A549 (cell line): ENCODE data around the gene IDS. TPM values are rescaled to one million over a fixed set of nuclear protein-coding genes. Genes with fewer than 3 reads are reported as not detected.

Experiments used
- ATAC-seq, 2 experiments: fragments of 200-7000 bp in 1 of 2; fragments of >200 bp in 1 of 2; cut with Nextera tagmentation in 1 of 2; cut with Tn5 transposase in 1 of 2; 3 replicates each; pipeline versions ENCODE4 v1.8.0 to v1.9.1; 2018 to 2020; ENCODE audit warnings: mild to moderate bottlenecking in 1 of 2, moderate library complexity in 1 of 2
- CTCF ChIA-PET: fragments of 300-600 bp; sonication (Branson Sonifier 250); formaldehyde crosslinking; extraction: SDS; loops from one replicate; lab custom pipeline; 2021; ENCODE audit warnings: antibody characterized with exemption, inconsistent platforms; lab: Yijun Ruan, JAX
- POLR2A ChIA-PET: fragments of 350-600 bp; formaldehyde crosslinking; extraction: SDS; loops from one replicate; lab custom pipeline; 2021; ENCODE audit warnings: antibody characterized with exemption, inconsistent platforms; lab: Yijun Ruan, JAX
- DNase-seq, 2 experiments: peaks; one replicate each; pipeline versions ENCODE4 v3.0.0 to v3.0.0-alpha.2; 2011 to 2016; ENCODE audit warnings: low read depth in 1 of 2, low spot score in 1 of 2
- FAIRE-seq: peaks from 2 replicates; lab custom pipeline; 2011; peaks lifted over from hg19 to GRCh38; lab: Jason Lieb, UNC
- H3K27ac ChIP-seq, 2 experiments: fragments of >200 bp; sonication (Bioruptor Twin); formaldehyde crosslinking; 3 replicates each; pipeline ENCODE4 v1.5.1; 2016 to 2017
- H3K4me1 ChIP-seq: fragments of >200 bp; sonication (Bioruptor Twin); formaldehyde crosslinking; 3 replicates; pipeline ENCODE4 v1.6.1; 2016
- H3K4me2 ChIP-seq: fragments of >200 bp; sonication (Bioruptor Twin); formaldehyde crosslinking; 3 replicates; pipeline ENCODE4 v1.6.1; 2016
- H3K4me3 ChIP-seq: fragments of >200 bp; sonication (Bioruptor Twin); formaldehyde crosslinking; 3 replicates; pipeline ENCODE4 v1.5.1; 2016
- H3K9me3 ChIP-seq: fragments of >200 bp; sonication (Bioruptor Twin); formaldehyde crosslinking; 3 replicates; pipeline ENCODE4 v1.6.1; 2016
- CBX2 ChIP-seq: fragments of 200-600 bp; sonication (generic); IDR thresholded peaks from 2 replicates; pipeline ENCODE4 v1.6.1; 2016; ENCODE audit warnings: low read depth, mild to moderate bottlenecking, borderline replicate concordance
- CBX8 ChIP-seq: fragments of 200-600 bp; sonication (generic); IDR thresholded peaks from 2 replicates; pipeline ENCODE4 v1.6.1; 2016
- CHD2 ChIP-seq: fragments of 150-350 bp; IDR thresholded peaks from 2 replicates; pipeline ENCODE4 v1.6.1; 2014; ENCODE audit warnings: low read length; ENCODE audit not compliant: partially characterized antibody
- CHD4 ChIP-seq: fragments of 200-600 bp; sonication (generic); IDR thresholded peaks from 2 replicates; pipeline ENCODE4 v1.6.1; 2016; ENCODE audit warnings: antibody characterized with exemption, mild to moderate bottlenecking, borderline replicate concordance
- CTCF ChIP-seq: fragments of >200 bp; sonication (Bioruptor Twin); formaldehyde crosslinking; IDR thresholded peaks from 3 replicates; pipeline ENCODE4 v1.5.1; 2016
- ESRRA ChIP-seq: fragments of 150-350 bp; IDR thresholded peaks from 2 replicates; pipeline ENCODE4 v1.6.1; 2014; ENCODE audit warnings: mild to moderate bottlenecking, low read length, borderline replicate concordance
- FOSB ChIP-seq: fragments of 250-450 bp; sonication (Bioruptor Pico); IDR thresholded peaks from 2 replicates; pipeline ENCODE4 v1.5.0; 2020; ENCODE audit warnings: mild to moderate bottlenecking, moderate library complexity
- FOSL2 ChIP-seq, 2 experiments: fragments of 450-650 bp in 1 of 2; fragments of >200 bp in 1 of 2; sonication (Bioruptor Twin) in 1 of 2; formaldehyde crosslinking; IDR thresholded peaks; 2 replicates each; pipeline versions ENCODE4 v1.5.0 to v1.6.1; 2016 to 2020; ENCODE audit warnings: mild to moderate bottlenecking in 1 of 2, moderate library complexity in 1 of 2
- HEYL ChIP-seq: fragments of 250-450 bp; sonication (Bioruptor Pico); IDR thresholded peaks from 2 replicates; pipeline ENCODE4 v1.8.0; 2021; ENCODE audit warnings: mild to moderate bottlenecking, moderate library complexity
- HOXA7 ChIP-seq: fragments of 250-450 bp; sonication (Bioruptor Pico); IDR thresholded peaks from 2 replicates; pipeline ENCODE4 v1.5.0; 2020; ENCODE audit warnings: mild to moderate bottlenecking, moderate library complexity
- JUN ChIP-seq, 2 experiments: fragments of >200 bp; sonication (Bioruptor Twin); formaldehyde crosslinking; IDR thresholded peaks; 2 replicates in 1 of 2; 3 replicates in 1 of 2; pipeline ENCODE4 v1.6.1; 2016 to 2017
- JUNB ChIP-seq: fragments of >200 bp; sonication (Bioruptor Twin); formaldehyde crosslinking; IDR thresholded peaks from 2 replicates; pipeline ENCODE4 v1.6.1; 2016
- MAFK ChIP-seq: fragments of 450-650 bp; IDR thresholded peaks from 2 replicates; pipeline ENCODE4 v1.6.1; 2014; ENCODE audit not compliant: partially characterized antibody
- NPAS2 ChIP-seq: fragments of 250-450 bp; sonication (Bioruptor Pico); IDR thresholded peaks from 2 replicates; pipeline ENCODE4 v1.8.0; 2022; ENCODE audit warnings: mild to moderate bottlenecking, moderate library complexity, borderline replicate concordance
- NR3C1 ChIP-seq: fragments of >200 bp; sonication (Bioruptor Twin); formaldehyde crosslinking; IDR thresholded peaks from 3 replicates; pipeline ENCODE4 v1.6.1; 2017
- PBX3 ChIP-seq: IDR thresholded peaks from 2 replicates; pipeline ENCODE4 v1.6.1; 2012
- PHF8 ChIP-seq: fragments of 200-600 bp; sonication (generic); IDR thresholded peaks from 2 replicates; pipeline ENCODE4 v1.6.1; 2016; ENCODE audit warnings: low read depth, mild to moderate bottlenecking, antibody characterized with exemption, moderate library complexity, borderline replicate concordance
- RAD21 ChIP-seq, 2 experiments: fragments of >200 bp in 1 of 2; sonication (Bioruptor Twin) in 1 of 2; formaldehyde crosslinking in 1 of 2; IDR thresholded peaks in 1 of 2; conservative IDR thresholded peaks in 1 of 2; 2 replicates in 1 of 2; 3 replicates in 1 of 2; pipeline ENCODE4 v1.6.1; 2012 to 2018; ENCODE audit warnings: inconsistent platforms in 1 of 2
- RCOR1 ChIP-seq: fragments of 150-350 bp; IDR thresholded peaks from 2 replicates; pipeline ENCODE4 v1.6.1; 2014; ENCODE audit warnings: antibody characterized with exemption, low read length, low read depth
- SREBF2 ChIP-seq: fragments of 450-650 bp; IDR thresholded peaks from 2 replicates; pipeline ENCODE4 v1.6.1; 2014; ENCODE audit warnings: mild to moderate bottlenecking, moderate library complexity
- TP53 ChIP-seq: fragments of 250-450 bp; sonication (Bioruptor Pico); IDR thresholded peaks from 2 replicates; pipeline ENCODE4 v1.5.0; 2021; ENCODE audit warnings: mild to moderate bottlenecking, moderate library complexity
- ZSCAN20 ChIP-seq: fragments of 250-450 bp; sonication (Bioruptor Pico); IDR thresholded peaks from 2 replicates; pipeline ENCODE4 v1.8.0; 2022; ENCODE audit warnings: mild to moderate bottlenecking, moderate library complexity
- WGBS: methylation state at CpG from one replicate; pipeline ENCODE4 v1.1.6; 2017; ENCODE audit errors: missing lambda C conversion rate; 5-methylcytosine and 5-hydroxymethylcytosine counted together
- polyA plus RNA-seq, 4 experiments: library from polyadenylated mRNA; depleted of rRNA in 3 of 4; stranded (reverse); fragments of >200 nt; fragmentation: RNase III in 1 of 4; extraction: RNeasy Plus Mini Kit Qiagen cat#74134 plus additional on column Dnase treatment in 1 of 4; gene quantifications; 2 replicates in 3 of 4; 3 replicates in 1 of 4; pipeline ENCODE4 v1.2.3, GENCODE V29; 2011 to 2017
- TF ChIP-seq, protein P1 (sequence below): fragments of 200-600 bp; sonication (generic); IDR thresholded peaks from 2 replicates; pipeline ENCODE4 v1.6.1; 2016; ENCODE audit warnings: antibody characterized with exemption, mild to moderate bottlenecking, moderate library complexity
- TF ChIP-seq, protein P2 (sequence below): IDR thresholded peaks from 2 replicates; pipeline ENCODE4 v1.6.1; 2012
- TF ChIP-seq, protein P3 (sequence below): fragments of 450-650 bp; IDR thresholded peaks from 2 replicates; pipeline ENCODE4 v1.6.1; 2014; ENCODE audit warnings: antibody characterized with exemption
- TF ChIP-seq, protein P4 (sequence below): fragments of >200 bp; sonication (Bioruptor Twin); formaldehyde crosslinking; IDR thresholded peaks from 3 replicates; pipeline ENCODE4 v1.6.1; 2016

IDS gene
- polyA plus RNA-seq, 2 of the 4 experiments (the other 2 are of a cell fraction): 40.6 to 120 TPM

GRCh38 chrX:149453906-149454822 is 50.9 kb downstream of the IDS start (continued):
- TF ChIP-seq, protein P1, sequence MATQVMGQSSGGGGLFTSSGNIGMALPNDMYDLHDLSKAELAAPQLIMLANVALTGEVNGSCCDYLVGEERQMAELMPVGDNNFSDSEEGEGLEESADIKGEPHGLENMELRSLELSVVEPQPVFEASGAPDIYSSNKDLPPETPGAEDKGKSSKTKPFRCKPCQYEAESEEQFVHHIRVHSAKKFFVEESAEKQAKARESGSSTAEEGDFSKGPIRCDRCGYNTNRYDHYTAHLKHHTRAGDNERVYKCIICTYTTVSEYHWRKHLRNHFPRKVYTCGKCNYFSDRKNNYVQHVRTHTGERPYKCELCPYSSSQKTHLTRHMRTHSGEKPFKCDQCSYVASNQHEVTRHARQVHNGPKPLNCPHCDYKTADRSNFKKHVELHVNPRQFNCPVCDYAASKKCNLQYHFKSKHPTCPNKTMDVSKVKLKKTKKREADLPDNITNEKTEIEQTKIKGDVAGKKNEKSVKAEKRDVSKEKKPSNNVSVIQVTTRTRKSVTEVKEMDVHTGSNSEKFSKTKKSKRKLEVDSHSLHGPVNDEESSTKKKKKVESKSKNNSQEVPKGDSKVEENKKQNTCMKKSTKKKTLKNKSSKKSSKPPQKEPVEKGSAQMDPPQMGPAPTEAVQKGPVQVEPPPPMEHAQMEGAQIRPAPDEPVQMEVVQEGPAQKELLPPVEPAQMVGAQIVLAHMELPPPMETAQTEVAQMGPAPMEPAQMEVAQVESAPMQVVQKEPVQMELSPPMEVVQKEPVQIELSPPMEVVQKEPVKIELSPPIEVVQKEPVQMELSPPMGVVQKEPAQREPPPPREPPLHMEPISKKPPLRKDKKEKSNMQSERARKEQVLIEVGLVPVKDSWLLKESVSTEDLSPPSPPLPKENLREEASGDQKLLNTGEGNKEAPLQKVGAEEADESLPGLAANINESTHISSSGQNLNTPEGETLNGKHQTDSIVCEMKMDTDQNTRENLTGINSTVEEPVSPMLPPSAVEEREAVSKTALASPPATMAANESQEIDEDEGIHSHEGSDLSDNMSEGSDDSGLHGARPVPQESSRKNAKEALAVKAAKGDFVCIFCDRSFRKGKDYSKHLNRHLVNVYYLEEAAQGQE: no peak
- TF ChIP-seq, protein P2, sequence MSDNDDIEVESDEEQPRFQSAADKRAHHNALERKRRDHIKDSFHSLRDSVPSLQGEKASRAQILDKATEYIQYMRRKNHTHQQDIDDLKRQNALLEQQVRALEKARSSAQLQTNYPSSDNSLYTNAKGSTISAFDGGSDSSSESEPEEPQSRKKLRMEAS: no peak
- TF ChIP-seq TP53 (CRISPR knock-in tag): no peak
- no peak for TF ChIP-seq PHF8

- DNase-seq (peak; percentile 8 to 13), FAIRE-seq (no peak), ATAC-seq (peak; percentile 61 to 68; a peak in 3 of 6 replicates)
- peaks cover 6% of the 10 kb centered on the region; the same call in 1 of the 3 replicates for H3K4me1 ChIP-seq
- TF ChIP-seq RCOR1: no peak
- TF ChIP-seq CBX2: no peak
- TF ChIP-seq FOSL2 (IDR thresholded peaks at IDR 0.05): no peak
- TF ChIP-seq FOSL2 (CRISPR knock-in tag; IDR thresholded peaks at IDR 0.05): peak; percentile 48; the same call in 1 of the 2 replicates
- H3K9me3 ChIP-seq: no peaks in the 10 kb centered on the region
- no peak overlapping the region for H3K4me2 ChIP-seq
- WGBS: 53% methylated on average over 2 of the region's 2 CpGs
- no peak overlapping the region for H3K4me3 ChIP-seq
- CTCF ChIA-PET: no interaction called here
- POLR2A ChIA-PET: no interaction called here
- H3K27ac ChIP-seq: no peak overlapping the region
Observed at GRCh38 chrX:149453030-149453429, 52.1 kb downstream of the IDS start.

DNA sequence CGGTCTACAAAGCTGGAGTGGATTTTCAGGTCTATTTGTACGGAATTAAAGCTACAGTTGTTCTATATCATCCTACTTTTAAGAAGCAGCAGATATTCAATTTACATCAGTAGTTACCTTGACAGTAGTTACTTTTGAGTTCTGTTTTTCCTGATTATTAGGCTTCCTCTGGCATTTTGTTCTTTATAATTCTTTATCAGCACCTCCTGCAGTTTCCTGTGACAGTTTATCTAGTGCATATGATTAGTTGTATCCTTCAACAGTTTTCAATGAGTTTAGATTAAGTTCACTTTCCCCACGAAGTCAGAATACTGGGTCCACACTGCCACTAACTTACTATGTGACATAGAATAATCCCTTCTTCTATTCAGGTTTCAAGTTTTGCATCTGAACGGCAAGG is 71.7 kb downstream of the IDS start:
- POLR2A ChIA-PET: no interaction called here
- DNase-seq (no peak), FAIRE-seq (no peak), ATAC-seq (no peak)
- H3K4me3 ChIP-seq: no peak overlapping the region
- no peak overlapping the region for H3K27ac ChIP-seq
- WGBS: 34% methylated on average over 4 of the region's 4 CpGs
- CTCF ChIA-PET: no interaction called here
- TF ChIP-seq RAD21 (conservative IDR thresholded peaks at IDR 0.05 in 1 of 2, IDR thresholded peaks at IDR 0.05 in 1 of 2) (no peak), CBX8 (no peak), MAFK (no peak), CHD2 (no peak), HOXA7 (CRISPR knock-in tag) (no peak), CTCF (no peak), CBX2 (no peak), PBX3 (no peak), NR3C1 (no peak), SREBF2 (no peak), ESRRA (no peak), JUNB (no peak), ZSCAN20 (no peak), FOSB (CRISPR knock-in tag) (no peak), NPAS2 (CRISPR knock-in tag) (no peak), JUN (IDR thresholded peaks at IDR 0.05) (no peak), CHD4 (no peak), HEYL (CRISPR knock-in tag) (no peak)
- TF ChIP-seq, protein P3, sequence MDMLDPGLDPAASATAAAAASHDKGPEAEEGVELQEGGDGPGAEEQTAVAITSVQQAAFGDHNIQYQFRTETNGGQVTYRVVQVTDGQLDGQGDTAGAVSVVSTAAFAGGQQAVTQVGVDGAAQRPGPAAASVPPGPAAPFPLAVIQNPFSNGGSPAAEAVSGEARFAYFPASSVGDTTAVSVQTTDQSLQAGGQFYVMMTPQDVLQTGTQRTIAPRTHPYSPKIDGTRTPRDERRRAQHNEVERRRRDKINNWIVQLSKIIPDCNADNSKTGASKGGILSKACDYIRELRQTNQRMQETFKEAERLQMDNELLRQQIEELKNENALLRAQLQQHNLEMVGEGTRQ: no peak
- TF ChIP-seq, protein P4, sequence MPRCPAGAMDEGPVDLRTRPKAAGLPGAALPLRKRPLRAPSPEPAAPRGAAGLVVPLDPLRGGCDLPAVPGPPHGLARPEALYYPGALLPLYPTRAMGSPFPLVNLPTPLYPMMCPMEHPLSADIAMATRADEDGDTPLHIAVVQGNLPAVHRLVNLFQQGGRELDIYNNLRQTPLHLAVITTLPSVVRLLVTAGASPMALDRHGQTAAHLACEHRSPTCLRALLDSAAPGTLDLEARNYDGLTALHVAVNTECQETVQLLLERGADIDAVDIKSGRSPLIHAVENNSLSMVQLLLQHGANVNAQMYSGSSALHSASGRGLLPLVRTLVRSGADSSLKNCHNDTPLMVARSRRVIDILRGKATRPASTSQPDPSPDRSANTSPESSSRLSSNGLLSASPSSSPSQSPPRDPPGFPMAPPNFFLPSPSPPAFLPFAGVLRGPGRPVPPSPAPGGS: no peak
- H3K4me2 ChIP-seq: no peak overlapping the region
- H3K9me3 ChIP-seq: no peaks in the 10 kb centered on the region
- H3K4me1 ChIP-seq: no peaks in the 10 kb centered on the region
